PC-3 (cell line): ENCODE measurements around the gene DRAP1. TPM values are rescaled to one million over a fixed set of nuclear protein-coding genes. Genes with fewer than 3 reads are reported as not detected.

ENCODE experiments used
- ATAC-seq: fragments of 200-7000 bp; cut with Tn5 transposase; 2 replicates; pipeline ENCODE4 v1.9.1; 2020; ENCODE audit warnings: mild to moderate bottlenecking, moderate library complexity
- BruUV-seq: library from RNA; stranded (reverse); fragments of 400-500 nt; replicated peaks from 2 replicates; lab custom pipeline; 2021; lab: Mats Ljungman, UMichigan
- CTCF ChIA-PET: fragments of 300-600 bp; sonication (Branson Sonifier 250); formaldehyde crosslinking; loops from one replicate; lab custom pipeline; 2022; ENCODE audit warnings: antibody characterized with exemption; lab: Charles Lee
- POLR2A ChIA-PET: fragments of 300-600 bp; sonication (Branson Sonifier 250); formaldehyde crosslinking; loops from one replicate; lab custom pipeline; 2022; ENCODE audit warnings: antibody characterized with exemption; ENCODE audit not compliant: unreplicated experiment; lab: Charles Lee
- DNase-seq: peaks from one replicate; pipeline ENCODE4 v3.0.0-alpha.2; 2015
- H2AFZ ChIP-seq: fragments of 300-600 bp; sonication (generic); 2 replicates; pipeline ENCODE4 v1.6.0; 2016; ENCODE audit warnings: antibody characterized with exemption, low read length
- H3F3A ChIP-seq: fragments of 300-600 bp; sonication (generic); one replicate; pipeline ENCODE4 v1.6.0; 2017; ENCODE audit warnings: antibody characterized with exemption, low read length, control low read depth, mild to moderate bottlenecking; ENCODE audit not compliant: unreplicated experiment
- H3K27ac ChIP-seq: fragments of 300-600 bp; sonication (generic); 2 replicates; pipeline ENCODE4 v1.5.1; 2016; ENCODE audit warnings: mild to moderate bottlenecking, low read length
- H3K27me3 ChIP-seq: fragments of 300-600 bp; sonication (generic); 2 replicates; pipeline ENCODE4 v1.6.1; 2016; ENCODE audit warnings: low read length, mixed read lengths
- H3K36me3 ChIP-seq: fragments of 300-600 bp; sonication (generic); 2 replicates; pipeline ENCODE4 v1.6.1; 2016; ENCODE audit warnings: low read depth, mixed run types, low read length, mixed read lengths
- H3K4me1 ChIP-seq: fragments of 300-600 bp; sonication (generic); 2 replicates; pipeline ENCODE4 v1.5.1; 2016; ENCODE audit warnings: low read length; ENCODE audit not compliant: insufficient read depth
- H3K4me2 ChIP-seq: fragments of 300-600 bp; sonication (generic); 2 replicates; pipeline ENCODE4 v1.6.0; 2016; ENCODE audit warnings: low read length
- H3K4me3 ChIP-seq: fragments of 300-600 bp; sonication (generic); 2 replicates; pipeline ENCODE4 v1.5.1; 2016; ENCODE audit warnings: mild to moderate bottlenecking, low read length, mixed read lengths
- H3K79me2 ChIP-seq: fragments of 300-600 bp; sonication (generic); 2 replicates; pipeline ENCODE4 v1.6.1; 2017; ENCODE audit warnings: low read length, mixed read lengths
- H3K9ac ChIP-seq: fragments of 300-600 bp; sonication (generic); 2 replicates; pipeline ENCODE4 v1.6.0; 2016; ENCODE audit warnings: mild to moderate bottlenecking, low read length
- H3K9me2 ChIP-seq: fragments of 300-600 bp; sonication (generic); replicated peaks from 2 replicates; pipeline ENCODE4 v1.6.1; 2016; ENCODE audit warnings: mixed run types, low read length, mixed read lengths
- H3K9me3 ChIP-seq: fragments of 300-600 bp; sonication (generic); 2 replicates; pipeline ENCODE4 v1.6.1; 2016; ENCODE audit warnings: low read length, mixed read lengths
- H4K20me1 ChIP-seq: fragments of 300-600 bp; sonication (generic); 2 replicates; pipeline ENCODE4 v1.6.1; 2016; ENCODE audit warnings: low read length, mixed read lengths
- EZH2 ChIP-seq: fragments of 300-600 bp; sonication (generic); IDR thresholded peaks from one replicate; pipeline ENCODE4 v1.6.1; 2017; ENCODE audit warnings: antibody characterized with exemption, mild to moderate bottlenecking, low read length; ENCODE audit not compliant: unreplicated experiment
- EZH2phosphoT487 ChIP-seq: fragments of 300-600 bp; sonication (generic); IDR thresholded peaks from 2 replicates; pipeline ENCODE4 v1.6.1; 2018; ENCODE audit warnings: mild to moderate bottlenecking, antibody characterized with exemption, low read length, borderline replicate concordance
- intact Hi-C: fragments of 100-400 bp; cut with micrococcal nuclease; formaldehyde crosslinking; loops from 2 replicates; pipeline ENCODE4 v1.9.0; 2023
- total RNA-seq: library from RNA; depleted of rRNA; stranded (reverse); fragments of >200 nt; gene quantifications from 2 replicates; pipeline ENCODE4 v1.2.3, GENCODE V29; 2014
- TF ChIP-seq, protein P1 (sequence below): fragments of 300-600 bp; sonication (generic); conservative IDR thresholded peaks from 2 replicates; pipeline ENCODE4 v1.5.1; 2017; ENCODE audit warnings: antibody characterized with exemption, low read depth, mild to moderate bottlenecking, low read length

Gene DRAP1
- total RNA-seq, 1 experiment from 2014 or later, result 944 TPM

- no TSS peak for BruUV-seq
- peaks cover 7% of the 10 kb centered on the region for H3F3A ChIP-seq
- ATAC-seq (no peak), DNase-seq (no peak)
- peaks cover 37% of the 10 kb centered on the region for H3K36me3 ChIP-seq
- intact Hi-C loops, result no loop called here
- H3K79me2 ChIP-seq, result peaks cover 36% of the 10 kb centered on the region
- H3K9me3 ChIP-seq, result no peaks in the 10 kb centered on the region
- no peak overlapping the region for H3K4me3 ChIP-seq
- no peaks in the 10 kb centered on the region for H3K27me3 ChIP-seq
- H3K9ac ChIP-seq, result no peak overlapping the region
- ChIA-PET POLR2A (interaction anchor here (0.6 kb wide), 1 partner anchor 27 kb away, joined by 4 read pairs; no protein-coding TSS in a partner anchor), CTCF (interaction anchor here (0.5 to 2.0 kb wide), 9 partner anchors 16 to 384 kb away, joined by 3 to 14 read pairs (median 5); partner anchors contain the start of gene MUS81)
- no peaks in the 10 kb centered on the region for H3K9me2 ChIP-seq
- H3K27ac ChIP-seq, result no peak overlapping the region
- H2AFZ ChIP-seq, result no peak overlapping the region
- H3K4me1 ChIP-seq, result peaks cover 30% of the 10 kb centered on the region
- TF ChIP-seq EZH2, result no peak
- no peak for TF ChIP-seq EZH2phosphoT487
- TF ChIP-seq, protein P1, sequence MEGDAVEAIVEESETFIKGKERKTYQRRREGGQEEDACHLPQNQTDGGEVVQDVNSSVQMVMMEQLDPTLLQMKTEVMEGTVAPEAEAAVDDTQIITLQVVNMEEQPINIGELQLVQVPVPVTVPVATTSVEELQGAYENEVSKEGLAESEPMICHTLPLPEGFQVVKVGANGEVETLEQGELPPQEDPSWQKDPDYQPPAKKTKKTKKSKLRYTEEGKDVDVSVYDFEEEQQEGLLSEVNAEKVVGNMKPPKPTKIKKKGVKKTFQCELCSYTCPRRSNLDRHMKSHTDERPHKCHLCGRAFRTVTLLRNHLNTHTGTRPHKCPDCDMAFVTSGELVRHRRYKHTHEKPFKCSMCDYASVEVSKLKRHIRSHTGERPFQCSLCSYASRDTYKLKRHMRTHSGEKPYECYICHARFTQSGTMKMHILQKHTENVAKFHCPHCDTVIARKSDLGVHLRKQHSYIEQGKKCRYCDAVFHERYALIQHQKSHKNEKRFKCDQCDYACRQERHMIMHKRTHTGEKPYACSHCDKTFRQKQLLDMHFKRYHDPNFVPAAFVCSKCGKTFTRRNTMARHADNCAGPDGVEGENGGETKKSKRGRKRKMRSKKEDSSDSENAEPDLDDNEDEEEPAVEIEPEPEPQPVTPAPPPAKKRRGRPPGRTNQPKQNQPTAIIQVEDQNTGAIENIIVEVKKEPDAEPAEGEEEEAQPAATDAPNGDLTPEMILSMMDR, result no peak
- H4K20me1 ChIP-seq, result no peaks in the 10 kb centered on the region
- H3K4me2 ChIP-seq, result no peak overlapping the region
Observed at GRCh38 chr11:65885231-65885630, 34.0 kb upstream of the DRAP1 start.

- Histone ChIP-seq H3K9me2 (no peaks in the 10 kb centered on the region), H3K36me3 (peaks cover 37% of the 10 kb centered on the region), H3K27ac (no peak overlapping the region), H3K4me2 (peak overlapping the region; percentile 96; the same call in 1 of the 2 replicates), H3K27me3 (no peaks in the 10 kb centered on the region), H3K4me1 (peaks cover 31% of the 10 kb centered on the region), H4K20me1 (no peaks in the 10 kb centered on the region), H3F3A (peaks cover 7% of the 10 kb centered on the region), H3K79me2 (peaks cover 36% of the 10 kb centered on the region), H3K4me3 (no peak overlapping the region), H3K9me3 (no peaks in the 10 kb centered on the region), H2AFZ (no peak overlapping the region), H3K9ac (no peak overlapping the region)
- ChIA-PET POLR2A (no interaction called here), CTCF (interaction anchor here (0.6 to 2.0 kb wide), 3 partner anchors 26 to 159 kb away, joined by 3 to 14 read pairs (median 9); partner anchors contain the start of gene MUS81)
- ATAC-seq, result no peak
- intact Hi-C loops, result no loop called here
- no peak for DNase-seq
- no TSS peak for BruUV-seq
- TF ChIP-seq, protein P1, result no peak
- TF ChIP-seq EZH2 (no peak), EZH2phosphoT487 (no peak)
Observed at GRCh38 chr11:65885808-65886536, 33.3 kb upstream of the DRAP1 start.
